GM12878 (cell line): ENCODE data around the gene ERAL1. TPM values are rescaled to one million over a fixed set of nuclear protein-coding genes. Genes with fewer than 3 reads are reported as not detected.

ENCODE experiments used
- ATAC-seq: fragments of 200-7000 bp; cut with Tn5 transposase; 3 replicates; pipeline ENCODE4 v1.9.1; 2020; ENCODE audit warnings: mild to moderate bottlenecking, moderate library complexity
- BruUV-seq: library from RNA; stranded (reverse); fragments of 400-500 nt; replicated peaks from 2 replicates; lab custom pipeline; 2021; lab: Mats Ljungman, UMichigan
- CTCF ChIA-PET: fragments of 300-600 bp; sonication (Branson Sonifier 250); formaldehyde crosslinking; extraction: SDS; loops from one replicate; lab custom pipeline; 2021; ENCODE audit warnings: inconsistent platforms; lab: Yijun Ruan, JAX
- POLR2A ChIA-PET: fragments of 350-600 bp; formaldehyde crosslinking; extraction: SDS; loops from one replicate; lab custom pipeline; 2021; ENCODE audit warnings: inconsistent platforms; lab: Charles Lee
- RAD21 ChIA-PET: fragments of 300-600 bp; sonication (Branson Sonifier 250); formaldehyde crosslinking; loops from one replicate; lab custom pipeline; 2023; ENCODE audit warnings: antibody characterized with exemption; ENCODE audit not compliant: unreplicated experiment; lab: Charles Lee
- SMC1A ChIA-PET: fragments of 300-600 bp; sonication (Branson Sonifier 250); formaldehyde crosslinking; loops from one replicate; lab custom pipeline; 2023; ENCODE audit not compliant: unreplicated experiment, uncharacterized antibody; lab: Charles Lee
- DNase-seq: peaks from one replicate; pipeline ENCODE4 v3.0.0-alpha.2; 2011; ENCODE audit warnings: low read depth, low spot score
- FAIRE-seq: peaks from 3 replicates; lab custom pipeline; 2011; peaks lifted over from hg19 to GRCh38; lab: Jason Lieb, UNC
- H2AFZ ChIP-seq: 2 replicates; pipeline ENCODE4 v1.6.0; 2011; ENCODE audit warnings: low read depth, low read length, control low read depth; ENCODE audit not compliant: control insufficient read depth
- H3K27ac ChIP-seq: 2 replicates; pipeline ENCODE4 v1.5.1; 2011; ENCODE audit warnings: control low read depth; ENCODE audit not compliant: control insufficient read depth, insufficient read depth
- H3K27me3 ChIP-seq, 2 experiments: replicated peaks in 1 of 2; 2 replicates each; pipeline versions ENCODE4 v1.6.0 to v1.6.1; 2011; ENCODE audit warnings: low read length in 1 of 2; ENCODE audit not compliant: control insufficient read depth in 2 of 2, insufficient read depth in 2 of 2
- H3K36me3 ChIP-seq, 2 experiments: 2 replicates each; pipeline ENCODE4 v1.5.1; 2011; ENCODE audit warnings: low read length in 1 of 2; ENCODE audit not compliant: control insufficient read depth in 2 of 2, insufficient read depth in 2 of 2
- H3K4me1 ChIP-seq: 2 replicates; pipeline ENCODE4 v1.6.1; 2011; ENCODE audit warnings: mild to moderate bottlenecking, low read length, moderate library complexity, mixed read lengths; ENCODE audit not compliant: control insufficient read depth, insufficient read depth
- H3K4me2 ChIP-seq: 2 replicates; pipeline ENCODE4 v1.6.0; 2011; ENCODE audit warnings: control low read depth; ENCODE audit not compliant: control insufficient read depth, insufficient read depth
- H3K4me3 ChIP-seq: fragments of 200-600 bp; sonication (generic); 2 replicates; pipeline ENCODE4 v1.5.1; 2016
- H3K79me2 ChIP-seq: 2 replicates; pipeline ENCODE4 v1.6.0; 2011; ENCODE audit warnings: low read length; ENCODE audit not compliant: control insufficient read depth, insufficient read depth
- H3K9ac ChIP-seq: 2 replicates; pipeline ENCODE4 v1.8.0; 2011; ENCODE audit warnings: low read length, control low read depth, mixed read lengths; ENCODE audit not compliant: control insufficient read depth, insufficient read depth
- H3K9me3 ChIP-seq: replicated peaks from 3 replicates; pipeline ENCODE4 v1.5.1; 2011; ENCODE audit warnings: mild to moderate bottlenecking, low read length; ENCODE audit not compliant: control insufficient read depth, insufficient read depth
- H4K20me1 ChIP-seq: 2 replicates; pipeline ENCODE4 v1.6.0; 2011; ENCODE audit not compliant: control insufficient read depth, insufficient read depth
- CBX5 ChIP-seq: sonication (generic); IDR thresholded peaks from 2 replicates; pipeline ENCODE4 v1.6.1; 2016; ENCODE audit warnings: low read depth, moderate library complexity, mild to moderate bottlenecking, inconsistent platforms
- FOXM1 ChIP-seq: IDR thresholded peaks from 2 replicates; pipeline ENCODE4 v1.6.1; 2012; ENCODE audit warnings: low read depth, mild to moderate bottlenecking, inconsistent platforms, low read length, moderate library complexity
- IRF5 ChIP-seq: fragments of 450-650 bp; IDR thresholded peaks from 2 replicates; pipeline ENCODE4 v1.6.1; 2017; ENCODE audit warnings: borderline replicate concordance
- KLF5 ChIP-seq: fragments of 450-650 bp; IDR thresholded peaks from 2 replicates; pipeline ENCODE4 v1.6.1; 2014; ENCODE audit warnings: mild to moderate bottlenecking; ENCODE audit not compliant: partially characterized antibody
- NR2C2 ChIP-seq: IDR thresholded peaks from 2 replicates; pipeline ENCODE4 v1.6.1; 2011; ENCODE audit warnings: borderline replicate concordance, low read depth; ENCODE audit not compliant: control insufficient read depth, insufficient read length
- NR2F1 ChIP-seq: fragments of 450-650 bp; conservative IDR thresholded peaks from 2 replicates; pipeline ENCODE4 v1.6.1; 2017; ENCODE audit warnings: mild to moderate bottlenecking
- RAD51 ChIP-seq: fragments of 450-650 bp; IDR thresholded peaks from 2 replicates; pipeline ENCODE4 v1.6.1; 2016; ENCODE audit warnings: moderate library complexity, mild to moderate bottlenecking, inconsistent platforms
- SMAD5 ChIP-seq: IDR thresholded peaks from 2 replicates; pipeline ENCODE4 v1.6.1; 2016; ENCODE audit warnings: antibody characterized with exemption, low read depth
- SMARCA5 ChIP-seq: fragments of 450-650 bp; IDR thresholded peaks from 2 replicates; pipeline ENCODE4 v1.6.1; 2017; ENCODE audit warnings: mild to moderate bottlenecking
- TCF3 ChIP-seq: IDR thresholded peaks from 2 replicates; pipeline ENCODE4 v1.6.1; 2012; ENCODE audit warnings: low read depth, mild to moderate bottlenecking, low read length, borderline replicate concordance; ENCODE audit not compliant: insufficient read depth
- TCF7 ChIP-seq: IDR thresholded peaks from 2 replicates; pipeline ENCODE4 v1.6.1; 2014; ENCODE audit warnings: antibody characterized with exemption, borderline replicate concordance
- USF2 ChIP-seq: IDR thresholded peaks from 2 replicates; pipeline ENCODE4 v1.6.1; 2011; ENCODE audit warnings: low read depth, low read length, improper control_type of control experiment, borderline replicate concordance
- WGBS: methylation state at CpG from one replicate; pipeline ENCODE4 v1.1.6; 2016; ENCODE audit warnings: low lambda C conversion rate; ENCODE audit not compliant: insufficient replicate concordance, insufficient coverage; ENCODE audit errors: missing lambda C conversion rate; 5-methylcytosine and 5-hydroxymethylcytosine counted together
- in situ Hi-C: fragments of 300-500 bp; cut with MboI; formaldehyde crosslinking; loops from 9 replicates; pipeline ENCODE4 v1.14.3; 2018; ENCODE audit warnings: mixed read lengths
- intact Hi-C: fragments of 100-400 bp; cut with micrococcal nuclease; formaldehyde crosslinking; loops from one replicate; pipeline ENCODE4 v1.14.2; 2022; ENCODE audit not compliant: unreplicated experiment
- polyA plus RNA-seq, 11 experiments: library from polyadenylated mRNA; depleted of rRNA in 4 of 11; unstranded in 6 of 11; stranded (reverse) in 5 of 11; fragments of >200 nt; fragmentation: Nextera tagmentation in 4 of 11; fragmentation: Illumina TruSeq in 1 of 11; extraction: Ambion mirVana in 4 of 11; extraction: Trizol in 1 of 11; gene quantifications; 1 replicate in 1 of 11; 2 replicates in 10 of 11; pipeline versions ENCODE4 v1.2.1 to v1.2.3, GENCODE V29; 2011 to 2016; ENCODE audit warnings: inconsistent platforms in 2 of 11, missing spikeins in 2 of 11, low read depth in 1 of 11
- total RNA-seq, 4 experiments: library from RNA; depleted of rRNA in 3 of 4; stranded (reverse); fragments of >200 nt in 3 of 4; fragmentation: Illumina TruSeq in 1 of 4; extraction: Trizol in 1 of 4; gene quantifications; 2 replicates each; pipeline versions ENCODE4 v1.2.1 to v1.2.3, GENCODE V29; 2013 to 2021

ERAL1 gene
- total and polyA plus RNA-seq, 10 of the 15 experiments (the other 5 are each of a cell fraction or from before 2014, with no cell fraction given) = 27.7 to 175 (median 104) TPM

GRCh38 chr17:28883967-28884702 is 29.3 kb downstream of the ERAL1 start:
- WGBS = 76% methylated on average over 27 of the region's 27 CpGs
- Histone ChIP-seq H3K27ac (no peak overlapping the region), H3K36me3 (peaks cover 9 to 33% of the 10 kb centered on the region in 2 experiments; a peak in 3 of 4 replicates), H4K20me1 (no peaks in the 10 kb centered on the region; the same call in 1 of the 2 replicates), H3K9me3 (no peaks in the 10 kb centered on the region), H3K27me3 (no peaks in the 10 kb centered on the region), H3K79me2 (no peaks in the 10 kb centered on the region), H3K4me2 (no peak overlapping the region), H2AFZ (no peak overlapping the region), H3K9ac (no peak overlapping the region), H3K4me1 (peaks cover 17% of the 10 kb centered on the region), H3K4me3 (no peak overlapping the region)
- in situ Hi-C loops (loop anchor here (25.0 kb wide), 1 partner anchor 1397 kb away; no protein-coding TSS in a partner anchor), intact Hi-C loops (no loop called here)
- TF ChIP-seq CBX5 (no peak), SMAD5 (no peak), RAD51 (no peak)
- BruUV-seq = no TSS peak
- DNase-seq = no peak
- RAD21 ChIA-PET = interaction anchor here (1.2 to 1.4 kb wide), 2 partner anchors 12 kb away, joined by 3 read pairs; no protein-coding TSS in a partner anchor
- CTCF ChIA-PET = interaction anchor here (0.6 to 1.0 kb wide), 3 partner anchors 33 to 249 kb away, joined by 3 read pairs; no protein-coding TSS in a partner anchor
- no peak for ATAC-seq
- POLR2A ChIA-PET = no interaction called here
- SMC1A ChIA-PET = interaction anchor here (0.7 kb wide), 1 partner anchor 121 kb away, joined by 4 read pairs; no protein-coding TSS in a partner anchor
- no peak for FAIRE-seq

GRCh38 chr17:28885363-28885762 is 30.5 kb downstream of the ERAL1 start:
- Histone ChIP-seq H3K36me3 (peaks cover 9 to 27% of the 10 kb centered on the region in 2 experiments; a peak in 3 of 4 replicates), H3K4me2 (no peak overlapping the region), H3K4me1 (peaks cover 20% of the 10 kb centered on the region), H3K27me3 (no peaks in the 10 kb centered on the region), H4K20me1 (no peaks in the 10 kb centered on the region; the same call in 1 of the 2 replicates), H3K79me2 (no peaks in the 10 kb centered on the region), H3K27ac (no peak overlapping the region), H2AFZ (no peak overlapping the region), H3K9ac (no peak overlapping the region), H3K4me3 (no peak overlapping the region), H3K9me3 (no peaks in the 10 kb centered on the region)
- RAD21 ChIA-PET = interaction anchor here (1.2 kb wide), 1 partner anchor 11 kb away, joined by 3 read pairs; no protein-coding TSS in a partner anchor
- SMC1A ChIA-PET = no interaction called here
- FAIRE-seq = no peak
- CTCF ChIA-PET = no interaction called here
- intact Hi-C loops (no loop called here), in situ Hi-C loops (loop anchor here (25.0 kb wide), 1 partner anchor 1398 kb away; no protein-coding TSS in a partner anchor)
- TF ChIP-seq NR2F1 = no peak
- no peak for TF ChIP-seq NR2C2
- no peak for TF ChIP-seq TCF3
- TF ChIP-seq IRF5 = no peak
- TF ChIP-seq KLF5 = no peak
- TF ChIP-seq FOXM1 = no peak
- TF ChIP-seq USF2 = no peak
- TF ChIP-seq SMARCA5 = no peak
- no peak for TF ChIP-seq TCF7
- BruUV-seq = no TSS peak
- POLR2A ChIA-PET = no interaction called here
- WGBS = 47% methylated on average over 4 of the region's 4 CpGs
- DNase-seq = no peak
- no peak for ATAC-seq
